CD4-positive, alpha-beta memory T cell (primary cell): ENCODE results near the gene PDE4D. TPM values are rescaled to one million over a fixed set of nuclear protein-coding genes. Genes with fewer than 3 reads are reported as not detected.

Experiments
- CTCF ChIA-PET: fragments of 350-600 bp; sonication (Branson Sonifier 250); formaldehyde crosslinking; loops from one replicate; lab custom pipeline; 2021; ENCODE audit warnings: inconsistent platforms; ENCODE audit not compliant: partially characterized antibody; lab: Charles Lee
- POLR2A ChIA-PET: fragments of 350-600 bp; sonication (Branson Sonifier 250); formaldehyde crosslinking; loops from one replicate; lab custom pipeline; 2021; ENCODE audit not compliant: partially characterized antibody; lab: Charles Lee
- DNase-seq, 5 donors: peaks; one replicate each; pipeline versions ENCODE4 v3.0.0 to v3.0.0-alpha.2; 2020 to 2022; ENCODE audit warnings: mixed read lengths in 1 of 5
- H3K27ac ChIP-seq: one replicate; pipeline ENCODE4 v1.7.0; 2013; ENCODE audit warnings: low read depth, low read length
- H3K27me3 ChIP-seq: 2 replicates; pipeline ENCODE4 v1.7.0; 2013; ENCODE audit warnings: mild to moderate bottlenecking, low read length, moderate library complexity; ENCODE audit not compliant: insufficient read depth
- H3K36me3 ChIP-seq: 2 replicates; pipeline ENCODE4 v1.7.0; 2013; ENCODE audit warnings: mild to moderate bottlenecking, low read length, moderate library complexity; ENCODE audit not compliant: insufficient read depth
- H3K4me1 ChIP-seq: 2 replicates; pipeline ENCODE4 v1.7.0; 2013; ENCODE audit warnings: mild to moderate bottlenecking, low read length, moderate library complexity; ENCODE audit not compliant: insufficient read depth
- H3K4me3 ChIP-seq, 2 donors: one replicate each; pipeline ENCODE4 v1.7.0; 2013; ENCODE audit warnings: low read length in 2 of 2, mild to moderate bottlenecking in 1 of 2
- H3K9me3 ChIP-seq, 2 donors: one replicate each; pipeline ENCODE4 v1.7.0; 2013; ENCODE audit warnings: low read length in 2 of 2, control low read depth in 1 of 2; ENCODE audit not compliant: control insufficient read depth in 1 of 2
- H3K27ac Mint-ChIP-seq, 7 donors: one replicate each; pipeline ENCODE4 v1.8.0; 2020 to 2021; ENCODE audit warnings: mixed read lengths in 7 of 7, mild to moderate bottlenecking in 6 of 7, inconsistent platforms in 3 of 7, moderate library complexity in 3 of 7
- H3K27me3 Mint-ChIP-seq, 2 donors: one replicate each; pipeline ENCODE4 v1.8.0; 2020 to 2021; ENCODE audit warnings: mixed read lengths in 2 of 2
- H3K36me3 Mint-ChIP-seq, 2 donors: one replicate each; pipeline ENCODE4 v1.8.0; 2020 to 2021; ENCODE audit warnings: mixed read lengths in 2 of 2, inconsistent platforms in 1 of 2, mild to moderate bottlenecking in 1 of 2
- H3K4me1 Mint-ChIP-seq, 4 donors: one replicate each; pipeline ENCODE4 v1.8.0; 2020 to 2021; ENCODE audit warnings: mixed read lengths in 4 of 4, mild to moderate bottlenecking in 1 of 4
- H3K4me3 Mint-ChIP-seq, 8 donors: one replicate each; pipeline ENCODE4 v1.8.0; 2020 to 2021; ENCODE audit warnings: mixed read lengths in 8 of 8, mild to moderate bottlenecking in 7 of 8, moderate library complexity in 6 of 8, inconsistent platforms in 3 of 8
- H3K9me3 Mint-ChIP-seq, 8 donors: one replicate each; pipeline ENCODE4 v1.8.0; 2020 to 2021; ENCODE audit warnings: mixed read lengths in 8 of 8, mild to moderate bottlenecking in 5 of 8, inconsistent platforms in 3 of 8, moderate library complexity in 1 of 8
- intact Hi-C: fragments of 100-400 bp; cut with micrococcal nuclease; formaldehyde crosslinking; loops from one replicate; pipeline ENCODE4 v1.15.1; 2023
- polyA plus RNA-seq, 2 donors: library from polyadenylated mRNA; unstranded; fragments of 300-500 nt; fragmentation: Illumina TruSeq; gene quantifications; one replicate each; pipeline ENCODE4 v1.2.3, GENCODE V29; 2021
- total RNA-seq, 2 experiments: library from RNA; stranded (reverse); gene quantifications; one replicate each; pipeline ENCODE4 v1.2.3, GENCODE V29; 2021

The PDE4D gene
- total and polyA plus RNA-seq, 4 experiments from 2014 or later = 12.3 to 49.7 (median 30.3) TPM

GRCh38 chr5:59458966-59459729 is 434.4 kb downstream of the PDE4D start:
- Mint-ChIP-seq H3K9me3 (peaks cover 0 to 11% (median 2%) of the 10 kb centered on the region in 8 donors), H3K4me3 (no peak overlapping the region), H3K27me3 (peaks cover 0 to 2% of the 10 kb centered on the region in 2 donors), H3K36me3 (no peaks in the 10 kb centered on the region), H3K27ac (no peak overlapping the region), H3K4me1 (no peaks in the 10 kb centered on the region)
- Histone ChIP-seq H3K9me3 (no peaks in the 10 kb centered on the region), H3K27ac (no peak overlapping the region), H3K4me1 (no peaks in the 10 kb centered on the region), H3K27me3 (no peaks in the 10 kb centered on the region), H3K4me3 (no peak overlapping the region), H3K36me3 (no peaks in the 10 kb centered on the region)
- POLR2A ChIA-PET = no interaction called here
- CTCF ChIA-PET = no interaction called here
- DNase-seq = no peak
- intact Hi-C loops = no loop called here

- Histone ChIP-seq H3K4me1 (no peaks in the 10 kb centered on the region), H3K27me3 (no peaks in the 10 kb centered on the region), H3K36me3 (no peaks in the 10 kb centered on the region), H3K9me3 (no peaks in the 10 kb centered on the region), H3K4me3 (no peak overlapping the region), H3K27ac (no peak overlapping the region)
- intact Hi-C loops = no loop called here
- no peaks in the 10 kb centered on the region for H3K4me1 Mint-ChIP-seq
- ChIA-PET POLR2A (no interaction called here), CTCF (no interaction called here)
- peaks cover 0 to 2% of the 10 kb centered on the region in 2 donors for H3K27me3 Mint-ChIP-seq
- peaks cover 0 to 11% (median 2%) of the 10 kb centered on the region in 8 donors for H3K9me3 Mint-ChIP-seq
- no peak for DNase-seq
- no peak overlapping the region for H3K4me3 Mint-ChIP-seq
- H3K36me3 Mint-ChIP-seq = no peaks in the 10 kb centered on the region
- no peak overlapping the region for H3K27ac Mint-ChIP-seq
These were observed 435.2 kb downstream of the PDE4D start for GRCh38 chr5:59458321-59458720.

- DNase-seq = no peak
- Mint-ChIP-seq H3K27ac (no peak overlapping the region), H3K36me3 (no peaks in the 10 kb centered on the region), H3K4me1 (no peaks in the 10 kb centered on the region), H3K4me3 (no peak overlapping the region), H3K27me3 (no peaks in the 10 kb centered on the region), H3K9me3 (peaks cover 0 to 5% (median 0%) of the 10 kb centered on the region in 8 donors)
- H3K27me3 ChIP-seq = no peaks in the 10 kb centered on the region
- H3K27ac ChIP-seq = no peak overlapping the region
- no peak overlapping the region for H3K4me3 ChIP-seq
- no peaks in the 10 kb centered on the region for H3K9me3 ChIP-seq
- intact Hi-C loops = loop anchor here (1.0 kb wide), 1 partner anchor 38 kb away; no protein-coding TSS in a partner anchor
- ChIA-PET CTCF (no interaction called here), POLR2A (no interaction called here)
- no peaks in the 10 kb centered on the region for H3K4me1 ChIP-seq
- no peaks in the 10 kb centered on the region for H3K36me3 ChIP-seq
These were observed 443.5 kb downstream of the PDE4D start for GRCh38 chr5:59449905-59450644.

GRCh38 chr5:59446356-59446755 is 447.2 kb downstream of the PDE4D start:
- no peak overlapping the region for H3K4me3 ChIP-seq
- intact Hi-C loops = no loop called here
- CTCF ChIA-PET = no interaction called here

GRCh38 chr5:59445741-59446140 is 447.8 kb downstream of the PDE4D start:
- no peaks in the 10 kb centered on the region for H3K4me1 Mint-ChIP-seq
- CTCF ChIA-PET = no interaction called here

More at GRCh38 chr5:59446356-59446755, 447.2 kb downstream of the PDE4D start:
- Histone ChIP-seq H3K27me3 (no peaks in the 10 kb centered on the region), H3K9me3 (no peaks in the 10 kb centered on the region), H3K36me3 (no peaks in the 10 kb centered on the region), H3K4me1 (no peaks in the 10 kb centered on the region), H3K27ac (no peak overlapping the region)
- POLR2A ChIA-PET = no interaction called here
- no peak for DNase-seq
- H3K27me3 Mint-ChIP-seq = peaks cover 0 to 4% of the 10 kb centered on the region in 2 donors
- H3K36me3 Mint-ChIP-seq = no peaks in the 10 kb centered on the region
- peaks cover 0 to 1% (median 0%) of the 10 kb centered on the region in 8 donors for H3K9me3 Mint-ChIP-seq
- H3K27ac Mint-ChIP-seq = no peak overlapping the region
- H3K4me3 Mint-ChIP-seq = no peak overlapping the region
- no peaks in the 10 kb centered on the region for H3K4me1 Mint-ChIP-seq

GRCh38 chr5:59439303-59439702 is 454.2 kb downstream of the PDE4D start:
- Histone ChIP-seq H3K9me3 (no peaks in the 10 kb centered on the region), H3K27me3 (no peaks in the 10 kb centered on the region), H3K4me3 (no peak overlapping the region), H3K4me1 (no peaks in the 10 kb centered on the region), H3K36me3 (no peaks in the 10 kb centered on the region), H3K27ac (no peak overlapping the region)
- DNase-seq = no peak
- ChIA-PET CTCF (no interaction called here), POLR2A (no interaction called here)
- H3K27ac Mint-ChIP-seq = no peak overlapping the region
- peaks cover 0 to 1% (median 0%) of the 10 kb centered on the region in 8 donors for H3K9me3 Mint-ChIP-seq
- H3K27me3 Mint-ChIP-seq = peaks cover 0 to 5% of the 10 kb centered on the region in 2 donors
- H3K4me1 Mint-ChIP-seq = no peaks in the 10 kb centered on the region
- intact Hi-C loops = no loop called here
- no peak overlapping the region for H3K4me3 Mint-ChIP-seq
- H3K36me3 Mint-ChIP-seq = no peaks in the 10 kb centered on the region

More at GRCh38 chr5:59445741-59446140, 447.8 kb downstream of the PDE4D start:
- no peaks in the 10 kb centered on the region for H3K27me3 ChIP-seq
- intact Hi-C loops = no loop called here
- H3K4me1 ChIP-seq = no peaks in the 10 kb centered on the region
- H3K27ac ChIP-seq = no peak overlapping the region
- POLR2A ChIA-PET = no interaction called here
- no peak overlapping the region for H3K4me3 ChIP-seq
- H3K36me3 ChIP-seq = no peaks in the 10 kb centered on the region
- Mint-ChIP-seq H3K36me3 (no peaks in the 10 kb centered on the region), H3K27me3 (peaks cover 0 to 4% of the 10 kb centered on the region in 2 donors), H3K9me3 (peaks cover 0 to 1% (median 0%) of the 10 kb centered on the region in 8 donors), H3K27ac (no peak overlapping the region), H3K4me3 (no peak overlapping the region)
- H3K9me3 ChIP-seq = no peaks in the 10 kb centered on the region
- no peak for DNase-seq

- Histone ChIP-seq H3K9me3 (no peaks in the 10 kb centered on the region), H3K36me3 (no peaks in the 10 kb centered on the region), H3K4me1 (no peaks in the 10 kb centered on the region), H3K4me3 (no peak overlapping the region), H3K27me3 (no peaks in the 10 kb centered on the region), H3K27ac (no peak overlapping the region)
- no peak for DNase-seq
- H3K27ac Mint-ChIP-seq = no peak overlapping the region
- intact Hi-C loops = no loop called here
- ChIA-PET CTCF (no interaction called here), POLR2A (no interaction called here)
- H3K36me3 Mint-ChIP-seq = no peaks in the 10 kb centered on the region
- no peaks in the 10 kb centered on the region for H3K4me1 Mint-ChIP-seq
- H3K9me3 Mint-ChIP-seq = peaks cover 0 to 1% (median 0%) of the 10 kb centered on the region in 8 donors
- peaks cover 0 to 2% of the 10 kb centered on the region in 2 donors for H3K27me3 Mint-ChIP-seq
- no peak overlapping the region for H3K4me3 Mint-ChIP-seq
These were observed 456.4 kb downstream of the PDE4D start for GRCh38 chr5:59437176-59437575.
